Panc1 (cell line): Measurements from ENCODE around the gene PRAMEF11.
"Not testable (repeated sequence)": the region's sequence is repeated elsewhere in the genome, so short reads cannot be mapped to it uniquely, and the experiment has no call there.

Experiments
- CTCF ChIP-seq: fragments of 450-650 bp; IDR thresholded peaks from 2 replicates; pipeline ENCODE4 v1.5.1; 2017; ENCODE audit warnings: mild to moderate bottlenecking
- SIN3A ChIP-seq: IDR thresholded peaks from 2 replicates; pipeline ENCODE4 v1.6.1; 2012; ENCODE audit warnings: low read depth, mild to moderate bottlenecking, low read length, moderate library complexity, borderline replicate concordance; ENCODE audit not compliant: insufficient read depth
- TF ChIP-seq, protein P1 (sequence below), 2 experiments: IDR thresholded peaks; 2 replicates each; pipeline ENCODE4 v1.6.1; 2011 to 2012; ENCODE audit warnings: low read depth in 2 of 2, control low read depth in 1 of 2, low read length in 1 of 2, mild to moderate bottlenecking in 1 of 2, moderate library complexity in 1 of 2; ENCODE audit not compliant: insufficient read depth in 1 of 2

GRCh38 chr1:12783783-12784182 lies 47.4 kb downstream of the PRAMEF11 start:
- peak; percentile 62 for TF ChIP-seq CTCF
- TF ChIP-seq SIN3A = not testable (repeated sequence)
- TF ChIP-seq, protein P1, sequence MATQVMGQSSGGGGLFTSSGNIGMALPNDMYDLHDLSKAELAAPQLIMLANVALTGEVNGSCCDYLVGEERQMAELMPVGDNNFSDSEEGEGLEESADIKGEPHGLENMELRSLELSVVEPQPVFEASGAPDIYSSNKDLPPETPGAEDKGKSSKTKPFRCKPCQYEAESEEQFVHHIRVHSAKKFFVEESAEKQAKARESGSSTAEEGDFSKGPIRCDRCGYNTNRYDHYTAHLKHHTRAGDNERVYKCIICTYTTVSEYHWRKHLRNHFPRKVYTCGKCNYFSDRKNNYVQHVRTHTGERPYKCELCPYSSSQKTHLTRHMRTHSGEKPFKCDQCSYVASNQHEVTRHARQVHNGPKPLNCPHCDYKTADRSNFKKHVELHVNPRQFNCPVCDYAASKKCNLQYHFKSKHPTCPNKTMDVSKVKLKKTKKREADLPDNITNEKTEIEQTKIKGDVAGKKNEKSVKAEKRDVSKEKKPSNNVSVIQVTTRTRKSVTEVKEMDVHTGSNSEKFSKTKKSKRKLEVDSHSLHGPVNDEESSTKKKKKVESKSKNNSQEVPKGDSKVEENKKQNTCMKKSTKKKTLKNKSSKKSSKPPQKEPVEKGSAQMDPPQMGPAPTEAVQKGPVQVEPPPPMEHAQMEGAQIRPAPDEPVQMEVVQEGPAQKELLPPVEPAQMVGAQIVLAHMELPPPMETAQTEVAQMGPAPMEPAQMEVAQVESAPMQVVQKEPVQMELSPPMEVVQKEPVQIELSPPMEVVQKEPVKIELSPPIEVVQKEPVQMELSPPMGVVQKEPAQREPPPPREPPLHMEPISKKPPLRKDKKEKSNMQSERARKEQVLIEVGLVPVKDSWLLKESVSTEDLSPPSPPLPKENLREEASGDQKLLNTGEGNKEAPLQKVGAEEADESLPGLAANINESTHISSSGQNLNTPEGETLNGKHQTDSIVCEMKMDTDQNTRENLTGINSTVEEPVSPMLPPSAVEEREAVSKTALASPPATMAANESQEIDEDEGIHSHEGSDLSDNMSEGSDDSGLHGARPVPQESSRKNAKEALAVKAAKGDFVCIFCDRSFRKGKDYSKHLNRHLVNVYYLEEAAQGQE (IDR thresholded peaks at IDR 0.05; ENCODE audit: insufficient read depth in 1 of 2, low read depth in 2 of 2, low read length in 1 of 2) = not testable (repeated sequence)
